Endothelial cell of umbilical vein (primary cell): ENCODE measurements around the gene MLF2. TPM values are rescaled to one million over a fixed set of nuclear protein-coding genes. Genes with fewer than 3 reads are reported as not detected.

Experiments used
- BruUV-seq: library from RNA; stranded (reverse); fragments of 400-500 nt; replicated peaks from 2 replicates; lab custom pipeline; 2021; lab: Mats Ljungman, UMichigan
- CTCF ChIA-PET: fragments of 300-600, 350-600 bp; sonication (Branson Sonifier 250); formaldehyde crosslinking; loops from one replicate; lab custom pipeline; 2021; ENCODE audit warnings: antibody characterized with exemption, inconsistent platforms; lab: Charles Lee
- POLR2A ChIA-PET: fragments of 300-600, 350-600 bp; sonication (Branson Sonifier 250); formaldehyde crosslinking; loops from one replicate; lab custom pipeline; 2021; ENCODE audit warnings: antibody characterized with exemption, inconsistent platforms; lab: Charles Lee
- DNase-seq: peaks from one replicate; pipeline ENCODE4 v3.0.0-alpha.2; 2011; ENCODE audit warnings: low read depth, low spot score
- FAIRE-seq: peaks from 2 replicates; lab custom pipeline; 2011; peaks lifted over from hg19 to GRCh38; lab: Jason Lieb, UNC
- H2AFZ ChIP-seq: 2 replicates; pipeline ENCODE4 v1.6.0; 2012; ENCODE audit warnings: low read depth, low read length, control low read depth, inconsistent platforms
- H3K27ac ChIP-seq: 2 replicates; pipeline ENCODE4 v1.5.1; 2011; ENCODE audit warnings: low read depth, mild to moderate bottlenecking, control low read depth, low read length, moderate library complexity; ENCODE audit not compliant: insufficient read depth
- H3K27me3 ChIP-seq, 2 experiments: 2 replicates each; pipeline versions ENCODE4 v1.6.0 to v1.6.1; 2011; ENCODE audit warnings: low read length in 2 of 2, mixed read lengths in 1 of 2; ENCODE audit not compliant: control insufficient read depth in 2 of 2, insufficient read depth in 2 of 2
- H3K36me3 ChIP-seq, 2 experiments: 2 replicates in 1 of 2; 3 replicates in 1 of 2; pipeline ENCODE4 v1.5.1; 2011; ENCODE audit warnings: low read length in 2 of 2, mild to moderate bottlenecking in 1 of 2, moderate library complexity in 1 of 2; ENCODE audit not compliant: control insufficient read depth in 2 of 2, insufficient read depth in 2 of 2; ENCODE audit errors: extremely low read depth in 1 of 2
- H3K4me1 ChIP-seq: 3 replicates; pipeline ENCODE4 v1.5.1; 2011; ENCODE audit warnings: mild to moderate bottlenecking, low read length; ENCODE audit not compliant: control insufficient read depth, insufficient read depth; ENCODE audit errors: extremely low read depth
- H3K4me2 ChIP-seq: 2 replicates; pipeline ENCODE4 v1.6.1; 2011; ENCODE audit warnings: low read length, control low read depth, mixed read lengths; ENCODE audit not compliant: insufficient read depth
- H3K4me3 ChIP-seq, 3 experiments: fragments of 200-600 bp in 1 of 3; sonication (generic), shearing (Covaris generic) in 1 of 3; replicated peaks in 1 of 3; 2 replicates each; pipeline ENCODE4 v1.5.1; 2011 to 2016; ENCODE audit warnings: control low read depth in 3 of 3, low read length in 3 of 3, mild to moderate bottlenecking in 2 of 3, inconsistent platforms in 1 of 3, low read depth in 1 of 3, moderate library complexity in 1 of 3; ENCODE audit not compliant: insufficient read depth in 1 of 3
- H3K79me2 ChIP-seq: 2 replicates; pipeline ENCODE4 v1.6.0; 2012; ENCODE audit warnings: low read length, inconsistent platforms; ENCODE audit not compliant: control insufficient read depth, insufficient read depth
- H3K9ac ChIP-seq: replicated peaks from 2 replicates; pipeline ENCODE3; 2011; ENCODE audit warnings: low read length, control low read depth; ENCODE audit not compliant: insufficient read depth; ENCODE audit errors: extremely low read depth
- H3K9me1 ChIP-seq: replicated peaks from 3 replicates; pipeline ENCODE4 v1.6.0; 2011; ENCODE audit warnings: mild to moderate bottlenecking, low read length; ENCODE audit not compliant: control insufficient read depth, insufficient read depth; ENCODE audit errors: extremely low read depth
- H3K9me3 ChIP-seq: replicated peaks from 2 replicates; pipeline ENCODE4 v1.5.1; 2012; ENCODE audit warnings: low read length, inconsistent platforms; ENCODE audit not compliant: control insufficient read depth, insufficient read depth
- H4K20me1 ChIP-seq: replicated peaks from 2 replicates; pipeline ENCODE3; 2011; ENCODE audit warnings: mild to moderate bottlenecking, low read length; ENCODE audit not compliant: control insufficient read depth, insufficient read depth; ENCODE audit errors: extremely low read depth
- CTCF ChIP-seq, 2 donors: IDR thresholded peaks; 1 replicate in 1 of 2; 2 replicates in 1 of 2; pipeline ENCODE4 v1.5.1; 2011; ENCODE audit warnings: low read length in 2 of 2, mild to moderate bottlenecking in 2 of 2, moderate library complexity in 2 of 2, control low read depth in 1 of 2, inconsistent platforms in 1 of 2, low read depth in 1 of 2; ENCODE audit not compliant: insufficient read depth in 1 of 2; ENCODE audit errors: extremely low read depth in 1 of 2
- EZH2 ChIP-seq: IDR thresholded peaks from 2 replicates; pipeline ENCODE4 v1.6.1; 2012; ENCODE audit warnings: borderline replicate concordance, low read depth, mild to moderate bottlenecking, moderate library complexity, low read length, inconsistent platforms; ENCODE audit not compliant: severe bottlenecking
- FOS ChIP-seq: IDR thresholded peaks from 2 replicates; pipeline ENCODE4 v1.6.1; 2011; ENCODE audit warnings: mild to moderate bottlenecking, low read length, moderate library complexity, borderline replicate concordance; ENCODE audit not compliant: insufficient read depth
- GATA2 ChIP-seq: IDR thresholded peaks from 2 replicates; pipeline ENCODE4 v1.7.0; 2011; ENCODE audit warnings: low read depth, mild to moderate bottlenecking, moderate library complexity, mixed read lengths, low read length; ENCODE audit not compliant: insufficient read length, insufficient read depth
- JUN ChIP-seq: IDR thresholded peaks from 2 replicates; pipeline ENCODE4 v1.6.1; 2011; ENCODE audit warnings: borderline replicate concordance, low read depth; ENCODE audit not compliant: insufficient read length, insufficient read depth
- MAX ChIP-seq: IDR thresholded peaks from 2 replicates; pipeline ENCODE4 v1.6.1; 2011; ENCODE audit not compliant: insufficient read depth, insufficient read length
- MYC ChIP-seq: IDR thresholded peaks from one replicate; pipeline ENCODE4 v1.6.1; 2011; ENCODE audit warnings: mild to moderate bottlenecking, low read depth, low read length
- POLR2A ChIP-seq: IDR thresholded peaks from 2 replicates; pipeline ENCODE4 v1.6.1; 2012; ENCODE audit warnings: low read depth, mild to moderate bottlenecking, control low read depth, low read length
- POLR2AphosphoS5 ChIP-seq: IDR thresholded peaks from 2 replicates; pipeline ENCODE4 v1.6.1; 2012; ENCODE audit warnings: low read depth, mild to moderate bottlenecking, control low read depth, low read length, moderate library complexity; ENCODE audit not compliant: insufficient read depth
- dilution Hi-C: fragments of 300-500 bp; cut with MboI; formaldehyde crosslinking; loops from one replicate; pipeline ENCODE4 v1.15.0; 2019; ENCODE audit warnings: low sequenced_read_pairs; ENCODE audit not compliant: extremely low pct_ligation_motif_present
- intact Hi-C: fragments of 100-400 bp; cut with micrococcal nuclease; formaldehyde crosslinking; loops from one replicate; pipeline ENCODE4 v1.10.0; 2022
- polyA plus RNA-seq, 4 experiments: library from polyadenylated mRNA; depleted of rRNA in 3 of 4; stranded (reverse) in 3 of 4; unstranded in 1 of 4; fragments of >200 nt; gene quantifications; 2 replicates each; pipeline versions ENCODE4 v1.2.1 to v1.2.3, GENCODE V29; 2011 to 2012; ENCODE audit warnings: missing spikeins in 1 of 4
- total RNA-seq: library from RNA; stranded (reverse); gene quantifications from 2 replicates; pipeline ENCODE4 v1.2.3, GENCODE V29; 2021

The MLF2 gene
- total and polyA plus RNA-seq, 2 donors (not counting 3 experiments of a cell fraction or from before 2014, with no cell fraction given) = 147 to 306 TPM

- dilution Hi-C loops = no loop called here
- Histone ChIP-seq H3K4me1 (no peaks in the 10 kb centered on the region), H2AFZ (no peak overlapping the region), H3K4me2 (no peak overlapping the region), H4K20me1 (no peaks in the 10 kb centered on the region), H3K27ac (no peak overlapping the region), H3K79me2 (no peaks in the 10 kb centered on the region), H3K36me3 (no peaks in the 10 kb centered on the region), H3K9ac (no peak overlapping the region), H3K27me3 (peaks cover 10 to 12% of the 10 kb centered on the region in 2 experiments), H3K9me3 (no peaks in the 10 kb centered on the region), H3K9me1 (no peaks in the 10 kb centered on the region), H3K4me3 (no peak overlapping the region)
- no TSS peak for BruUV-seq
- CTCF ChIA-PET = interaction anchor here (0.8 to 2.5 kb wide), 6 partner anchors 11 to 173 kb away, joined by 3 to 13 read pairs (median 4); partner anchors contain the start of gene MLF2
- DNase-seq (no peak), FAIRE-seq (no peak)
- POLR2A ChIA-PET = no interaction called here
- intact Hi-C loops = no loop called here
- TF ChIP-seq FOS (no peak), MYC (no peak), POLR2A (no peak), GATA2 (no peak), POLR2AphosphoS5 (no peak), EZH2 (no peak), MAX (no peak), CTCF (IDR thresholded peaks at IDR 0.05; ENCODE audit: extremely low read depth in 1 of 2, insufficient read depth in 1 of 2, low read depth in 1 of 2, low read length in 2 of 2) (no peak), JUN (no peak)
Measured at GRCh38 chr12:6792522-6793201, 39.7 kb upstream of the MLF2 start.
